Keratinocyte (primary cell): Measurements from ENCODE around the gene SMAD6. TPM values are rescaled to one million over a fixed set of nuclear protein-coding genes. Genes with fewer than 3 reads are reported as not detected.

Experiments used
- DNase-seq: peaks from one replicate; pipeline ENCODE4 v3.0.0-alpha.2; 2011; ENCODE audit warnings: low read depth, missing footprints, low spot score
- FAIRE-seq: peaks from 2 replicates; lab custom pipeline; 2011; peaks lifted over from hg19 to GRCh38; lab: Jason Lieb, UNC
- H2AFZ ChIP-seq: 2 replicates; pipeline ENCODE4 v1.6.0; 2012; ENCODE audit warnings: low read length, control low read depth, inconsistent platforms; ENCODE audit not compliant: control insufficient read depth
- H3K27ac ChIP-seq: 2 replicates; pipeline ENCODE4 v1.5.1; 2011; ENCODE audit warnings: low read length; ENCODE audit not compliant: control insufficient read depth, insufficient read depth
- H3K27me3 ChIP-seq: 3 replicates; pipeline ENCODE4 v1.6.0; 2011; ENCODE audit warnings: low read length; ENCODE audit not compliant: control insufficient read depth, insufficient read depth; ENCODE audit errors: extremely low read depth
- H3K36me3 ChIP-seq, 2 experiments: 2 replicates in 1 of 2; 3 replicates in 1 of 2; pipeline ENCODE4 v1.5.1; 2011; ENCODE audit warnings: low read length in 2 of 2, mild to moderate bottlenecking in 1 of 2; ENCODE audit not compliant: control insufficient read depth in 2 of 2, insufficient read depth in 2 of 2; ENCODE audit errors: extremely low read depth in 1 of 2
- H3K4me1 ChIP-seq: 3 replicates; pipeline ENCODE4 v1.5.1; 2011; ENCODE audit warnings: low read length; ENCODE audit not compliant: control insufficient read depth, insufficient read depth; ENCODE audit errors: extremely low read depth
- H3K4me2 ChIP-seq: 3 replicates; pipeline ENCODE4 v1.6.0; 2011; ENCODE audit warnings: low read depth, low read length; ENCODE audit not compliant: control insufficient read depth, insufficient read depth; ENCODE audit errors: extremely low read depth
- H3K4me3 ChIP-seq, 3 experiments: fragments of 200-600 bp in 1 of 3; sonication (generic) in 1 of 3; 2 replicates in 2 of 3; 3 replicates in 1 of 3; pipeline ENCODE4 v1.5.1; 2011 to 2016; ENCODE audit warnings: low read length in 3 of 3, mild to moderate bottlenecking in 3 of 3, control low read depth in 2 of 3, inconsistent platforms in 1 of 3, low read depth in 1 of 3, mixed read lengths in 1 of 3, mixed run types in 1 of 3, moderate library complexity in 1 of 3; ENCODE audit not compliant: control insufficient read depth in 2 of 3, insufficient read depth in 2 of 3; ENCODE audit errors: extremely low read depth in 1 of 3
- H3K79me2 ChIP-seq: 2 replicates; pipeline ENCODE4 v1.6.0; 2012; ENCODE audit warnings: low read length; ENCODE audit not compliant: control insufficient read depth, insufficient read depth
- H3K9ac ChIP-seq: 3 replicates; pipeline ENCODE4 v1.6.0; 2011; ENCODE audit warnings: low read length; ENCODE audit not compliant: control insufficient read depth, insufficient read depth; ENCODE audit errors: extremely low read depth
- H3K9me1 ChIP-seq: 3 replicates; pipeline ENCODE4 v1.6.0; 2011; ENCODE audit warnings: low read length; ENCODE audit not compliant: control insufficient read depth, insufficient read depth; ENCODE audit errors: extremely low read depth
- H3K9me3 ChIP-seq: 2 replicates; pipeline ENCODE4 v1.5.1; 2012; ENCODE audit warnings: low read depth, low read length; ENCODE audit not compliant: control insufficient read depth
- H4K20me1 ChIP-seq: 3 replicates; pipeline ENCODE4 v1.6.0; 2011; ENCODE audit warnings: low read length; ENCODE audit not compliant: control insufficient read depth, insufficient read depth; ENCODE audit errors: extremely low read depth
- EZH2 ChIP-seq: IDR thresholded peaks from one replicate; pipeline ENCODE4 v1.6.1; 2012; ENCODE audit warnings: inconsistent platforms, mild to moderate bottlenecking, low read length, moderate library complexity
- dilution Hi-C: fragments of 300-500 bp; cut with MboI; formaldehyde crosslinking; loops from one replicate; pipeline ENCODE4 v1.7.0; 2020; ENCODE audit warnings: low sequenced_read_pairs; ENCODE audit not compliant: extremely low pct_ligation_motif_present
- polyA plus RNA-seq, 5 experiments: library from polyadenylated mRNA; depleted of rRNA in 3 of 5; stranded (reverse) in 3 of 5; stranded (forward) in 1 of 5; unstranded in 1 of 5; fragments of >200 nt; gene quantifications; 1 replicate in 1 of 5; 2 replicates in 3 of 5; 3 replicates in 1 of 5; pipeline versions ENCODE4 v1.2.1 to v1.2.3, GENCODE V29; 2011 to 2012; ENCODE audit warnings: missing spikeins in 2 of 5, low read depth in 1 of 5, low replicate concordance in 1 of 5
- TF ChIP-seq, protein P1 (sequence below), 3 experiments: IDR thresholded peaks in 1 of 3; conservative IDR thresholded peaks in 1 of 3; optimal IDR thresholded peaks in 1 of 3; 2 replicates in 2 of 3; 3 replicates in 1 of 3; pipeline versions ENCODE3 to v1.5.1; 2011; ENCODE audit warnings: low read length in 3 of 3, mild to moderate bottlenecking in 3 of 3, moderate library complexity in 2 of 3, control low read depth in 1 of 3, inconsistent platforms in 1 of 3; ENCODE audit not compliant: insufficient read depth in 2 of 3; ENCODE audit errors: extremely low read depth in 1 of 3

SMAD6 gene
- polyA plus RNA-seq, 1 donor (not counting 4 experiments of a cell fraction or from before 2014, with no cell fraction given) = 0.03 TPM

DNA sequence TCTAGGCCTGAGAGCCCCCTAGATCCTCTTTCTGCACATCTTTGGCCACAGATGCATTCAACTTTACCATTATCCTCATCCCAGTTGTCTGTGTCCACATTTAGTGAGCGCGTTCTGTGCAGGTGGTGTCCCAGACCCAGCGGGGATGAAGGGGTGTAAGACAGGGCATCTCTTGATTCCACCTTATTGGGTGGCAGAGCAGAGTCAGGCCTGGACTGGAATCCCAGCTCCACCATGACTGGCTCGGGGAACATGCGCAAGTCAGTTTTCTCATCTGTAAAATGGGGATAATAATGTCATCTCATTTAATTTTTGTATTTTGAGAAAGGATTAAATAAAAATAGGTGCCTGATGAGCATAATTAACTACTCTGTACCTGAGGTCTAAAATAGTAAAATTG lies 7.8 kb downstream of the SMAD6 start:
- dilution Hi-C loops = loop anchor here (5.0 kb wide), 1 partner anchor 82 kb away; no protein-coding TSS in a partner anchor
- H3K9me1 ChIP-seq = no peaks in the 10 kb centered on the region
- DNase-seq (no peak), FAIRE-seq (no peak)
- H3K36me3 ChIP-seq = no peaks in the 10 kb centered on the region
- peaks cover 15% of the 10 kb centered on the region for H3K27me3 ChIP-seq
- H3K4me1 ChIP-seq = no peaks in the 10 kb centered on the region
- H3K4me2 ChIP-seq = no peak overlapping the region
- H3K27ac ChIP-seq = no peak overlapping the region
- no peak overlapping the region for H2AFZ ChIP-seq
- TF ChIP-seq, protein P1, sequence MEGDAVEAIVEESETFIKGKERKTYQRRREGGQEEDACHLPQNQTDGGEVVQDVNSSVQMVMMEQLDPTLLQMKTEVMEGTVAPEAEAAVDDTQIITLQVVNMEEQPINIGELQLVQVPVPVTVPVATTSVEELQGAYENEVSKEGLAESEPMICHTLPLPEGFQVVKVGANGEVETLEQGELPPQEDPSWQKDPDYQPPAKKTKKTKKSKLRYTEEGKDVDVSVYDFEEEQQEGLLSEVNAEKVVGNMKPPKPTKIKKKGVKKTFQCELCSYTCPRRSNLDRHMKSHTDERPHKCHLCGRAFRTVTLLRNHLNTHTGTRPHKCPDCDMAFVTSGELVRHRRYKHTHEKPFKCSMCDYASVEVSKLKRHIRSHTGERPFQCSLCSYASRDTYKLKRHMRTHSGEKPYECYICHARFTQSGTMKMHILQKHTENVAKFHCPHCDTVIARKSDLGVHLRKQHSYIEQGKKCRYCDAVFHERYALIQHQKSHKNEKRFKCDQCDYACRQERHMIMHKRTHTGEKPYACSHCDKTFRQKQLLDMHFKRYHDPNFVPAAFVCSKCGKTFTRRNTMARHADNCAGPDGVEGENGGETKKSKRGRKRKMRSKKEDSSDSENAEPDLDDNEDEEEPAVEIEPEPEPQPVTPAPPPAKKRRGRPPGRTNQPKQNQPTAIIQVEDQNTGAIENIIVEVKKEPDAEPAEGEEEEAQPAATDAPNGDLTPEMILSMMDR (optimal IDR thresholded peaks at IDR 0.05 in 1 of 3, IDR thresholded peaks at IDR 0.05 in 1 of 3, conservative IDR thresholded peaks at IDR 0.05 in 1 of 3; ENCODE audit: extremely low read depth in 1 of 3, insufficient read depth in 2 of 3, low read length in 3 of 3) = no peak
- TF ChIP-seq EZH2 = no peak
- no peaks in the 10 kb centered on the region for H3K9me3 ChIP-seq
- H3K9ac ChIP-seq = no peak overlapping the region
- no peaks in the 10 kb centered on the region for H4K20me1 ChIP-seq
- no peaks in the 10 kb centered on the region for H3K79me2 ChIP-seq
- H3K4me3 ChIP-seq = no peak overlapping the region

DNA sequence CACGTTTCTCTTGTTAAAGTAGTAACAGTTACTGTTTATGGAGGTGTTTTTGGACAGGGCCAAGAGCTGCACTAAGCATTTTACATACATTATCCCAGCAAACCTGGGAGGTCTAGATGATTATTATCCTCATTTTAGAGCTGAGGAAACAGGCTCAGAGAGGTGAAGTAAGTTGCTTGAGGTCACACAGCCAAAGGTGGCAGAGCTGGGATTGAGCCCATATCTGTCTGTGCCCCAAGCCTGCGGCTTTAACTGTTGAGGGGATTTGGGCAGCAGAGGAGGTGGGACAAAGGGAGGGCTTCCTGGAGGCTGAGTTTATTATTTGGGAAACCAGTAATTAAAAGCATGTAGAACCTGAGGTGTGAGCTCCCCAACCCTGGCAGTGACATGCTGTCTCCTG lies 9.2 kb downstream of the SMAD6 start:
- Histone ChIP-seq H3K36me3 (no peaks in the 10 kb centered on the region), H4K20me1 (no peaks in the 10 kb centered on the region), H3K9ac (no peak overlapping the region), H3K4me1 (no peaks in the 10 kb centered on the region), H3K27me3 (peaks cover 2% of the 10 kb centered on the region), H3K27ac (no peak overlapping the region), H3K4me2 (no peak overlapping the region), H3K4me3 (no peak overlapping the region), H3K79me2 (no peaks in the 10 kb centered on the region), H2AFZ (no peak overlapping the region), H3K9me3 (no peaks in the 10 kb centered on the region), H3K9me1 (no peaks in the 10 kb centered on the region)
- FAIRE-seq (no peak), DNase-seq (no peak)
- TF ChIP-seq, protein P1 (optimal IDR thresholded peaks at IDR 0.05 in 1 of 3, IDR thresholded peaks at IDR 0.05 in 1 of 3, conservative IDR thresholded peaks at IDR 0.05 in 1 of 3; ENCODE audit: extremely low read depth in 1 of 3, insufficient read depth in 2 of 3, low read length in 3 of 3) = no peak
- TF ChIP-seq EZH2 = no peak
- dilution Hi-C loops = loop anchor here (5.0 kb wide), 1 partner anchor 81 kb away; no protein-coding TSS in a partner anchor
